Measurements from ENCODE around the gene SLC2A13.
"Not testable (repeated sequence)": the region's sequence is repeated elsewhere in the genome, so short reads cannot be mapped to it uniquely, and the experiment has no call there.

The SLC2A13 gene

GRCh38 chr12:39804898-39805297 lies 301.0 kb downstream of the SLC2A13 start:
- DNase-seq (no peak), ATAC-seq (no peak)

GRCh38 chr12:39804479-39804878 lies 301.4 kb downstream of the SLC2A13 start:
- DNase-seq, result no peak
- no peak for ATAC-seq

GRCh38 chr12:39803151-39803550 lies 302.7 kb downstream of the SLC2A13 start:
- ATAC-seq (no peak), DNase-seq (no peak)

GRCh38 chr12:39798977-39799376 lies 306.9 kb downstream of the SLC2A13 start:
- no peak for DNase-seq
- ATAC-seq, result no peak

- ATAC-seq, result no peak
- DNase-seq, result no peak
Measured at GRCh38 chr12:39798429-39798828, 307.5 kb downstream of the SLC2A13 start.

DNA sequence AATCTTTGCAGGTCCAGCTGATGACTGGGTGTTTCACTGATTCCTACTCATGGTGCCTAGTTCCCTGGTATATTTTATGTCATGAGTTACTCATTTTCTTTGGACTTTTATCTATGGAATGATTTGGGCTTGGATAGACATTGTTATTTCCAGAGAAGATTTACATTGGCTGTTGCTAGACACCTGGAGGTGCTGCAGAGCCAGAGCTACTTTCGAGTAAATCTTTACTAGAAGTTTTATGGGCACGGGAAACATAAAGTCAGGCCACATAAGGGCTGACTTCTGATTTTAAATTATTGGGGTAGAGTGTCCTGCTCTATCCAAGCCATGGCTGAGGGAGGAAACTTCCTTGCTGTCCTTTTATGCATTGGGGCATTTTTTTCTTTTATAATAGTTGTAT lies 310.4 kb downstream of the SLC2A13 start:
- ATAC-seq (no peak), DNase-seq (no peak)

GRCh38 chr12:39792938-39793337 lies 312.9 kb downstream of the SLC2A13 start:
- DNase-seq (no peak), ATAC-seq (no peak)

- ATAC-seq (no peak), DNase-seq (no peak)
Measured at GRCh38 chr12:39788239-39788638, 317.6 kb downstream of the SLC2A13 start.

GRCh38 chr12:39785814-39786213 lies 320.1 kb downstream of the SLC2A13 start:
- DNase-seq, ATAC-seq: not testable (repeated sequence)

DNA sequence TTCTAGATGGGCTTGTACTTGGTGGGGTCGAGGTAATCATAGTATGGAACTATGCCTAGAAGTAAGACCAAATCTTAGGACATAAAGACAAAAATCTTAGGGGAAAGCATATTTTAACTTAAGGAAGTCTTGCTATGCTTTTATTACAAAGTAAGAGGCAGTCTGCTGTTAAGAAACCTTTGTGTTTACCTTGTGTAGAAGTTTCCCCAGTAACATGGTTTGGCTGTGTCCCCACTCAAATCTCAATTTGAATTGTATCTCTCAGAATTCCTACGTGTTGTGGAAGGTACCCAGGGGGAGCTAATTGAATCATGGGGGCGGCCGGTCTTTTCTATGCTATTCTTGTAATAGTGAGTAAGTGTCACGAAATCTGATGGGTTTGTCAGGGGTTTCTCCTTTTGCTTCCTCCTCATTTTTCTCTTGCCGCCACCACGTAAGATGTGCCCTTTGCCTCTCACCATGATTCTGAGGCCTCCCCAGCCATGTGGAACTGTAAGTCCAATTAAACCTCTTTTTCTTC lies 323.8 kb downstream of the SLC2A13 start:
- DNase-seq (no peak), ATAC-seq (no peak)

- no peak for ATAC-seq
- DNase-seq, result no peak
Measured at GRCh38 chr12:39780913-39781446, 324.9 kb downstream of the SLC2A13 start.

DNA sequence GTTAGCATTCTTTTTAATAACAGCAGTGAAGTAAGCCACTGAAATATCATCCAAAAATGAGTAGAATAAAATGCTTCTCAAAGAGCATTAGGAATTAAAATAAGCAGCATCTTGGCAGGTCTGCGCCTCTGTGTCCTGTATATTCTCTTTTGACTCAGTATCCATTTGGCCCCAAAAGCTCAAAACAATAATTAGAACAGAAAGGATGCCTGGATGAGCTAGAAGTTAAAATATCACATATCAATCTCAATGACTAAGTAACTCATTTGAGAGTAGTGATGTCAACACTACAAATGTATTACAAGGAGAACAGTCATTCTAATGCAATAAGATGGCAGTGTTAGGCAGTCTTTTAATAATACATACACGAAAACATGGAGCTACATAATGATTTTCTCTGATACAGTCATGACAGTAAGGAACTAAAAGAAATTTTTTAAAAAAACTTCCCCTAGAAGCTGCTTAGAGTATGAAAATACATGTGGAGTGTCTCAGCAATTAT lies 325.4 kb downstream of the SLC2A13 start:
- ATAC-seq (no peak), DNase-seq (no peak)

DNA sequence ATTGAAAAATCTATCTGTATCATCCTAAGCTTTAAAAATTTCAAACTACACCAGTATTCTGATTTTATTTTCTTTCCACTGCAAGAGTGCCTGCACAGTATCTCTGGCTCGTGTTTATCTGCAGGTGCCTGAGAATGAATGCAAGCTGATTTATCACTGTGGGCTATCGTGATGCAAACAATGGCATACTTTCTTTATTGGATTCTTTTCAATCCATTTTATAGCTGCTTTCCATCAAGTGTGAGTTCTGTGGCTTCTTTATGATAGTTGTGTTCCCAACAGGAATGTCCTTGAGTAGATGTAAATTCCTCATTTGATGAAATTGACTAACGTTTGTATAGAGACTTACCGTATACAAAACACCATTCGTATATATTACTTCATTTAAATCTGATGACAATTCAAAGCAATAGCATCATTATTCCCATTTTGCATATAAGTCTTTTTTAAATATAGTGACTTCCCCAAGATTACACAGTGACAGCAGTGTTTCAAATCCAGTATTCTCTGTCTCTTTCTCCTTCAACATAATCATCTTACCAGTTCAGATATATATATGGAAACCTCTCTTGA lies 326.0 kb downstream of the SLC2A13 start:
- no peak for DNase-seq
- no peak for ATAC-seq

- no peak for ATAC-seq
Measured at GRCh38 chr12:39777465-39777864, 328.4 kb downstream of the SLC2A13 start.

DNA sequence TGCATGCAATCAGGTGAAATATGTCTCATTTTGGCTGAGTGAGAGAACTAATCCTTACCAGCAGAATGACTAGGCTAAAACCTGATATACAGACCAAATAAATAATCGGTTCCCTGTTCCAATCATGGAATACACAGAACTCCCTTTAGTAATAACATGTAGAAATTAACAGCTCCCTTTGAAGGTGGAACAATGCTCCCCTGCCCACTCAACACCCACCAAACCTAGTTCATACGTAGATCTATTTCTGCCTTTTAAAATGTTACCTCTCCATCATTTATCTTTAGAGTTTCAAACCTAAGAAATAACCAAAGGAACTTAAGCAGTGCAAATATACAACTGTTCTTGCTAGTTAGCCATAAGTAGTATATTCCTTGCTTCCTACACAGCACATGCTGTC lies 332.6 kb downstream of the SLC2A13 start:
- ATAC-seq (no peak), DNase-seq (no peak)

More at GRCh38 chr12:39777465-39777864, 328.4 kb downstream of the SLC2A13 start:
- DNase-seq, result no peak

- ATAC-seq (no peak), DNase-seq (no peak)
Measured at GRCh38 chr12:39772821-39773259, 333.0 kb downstream of the SLC2A13 start.

DNA sequence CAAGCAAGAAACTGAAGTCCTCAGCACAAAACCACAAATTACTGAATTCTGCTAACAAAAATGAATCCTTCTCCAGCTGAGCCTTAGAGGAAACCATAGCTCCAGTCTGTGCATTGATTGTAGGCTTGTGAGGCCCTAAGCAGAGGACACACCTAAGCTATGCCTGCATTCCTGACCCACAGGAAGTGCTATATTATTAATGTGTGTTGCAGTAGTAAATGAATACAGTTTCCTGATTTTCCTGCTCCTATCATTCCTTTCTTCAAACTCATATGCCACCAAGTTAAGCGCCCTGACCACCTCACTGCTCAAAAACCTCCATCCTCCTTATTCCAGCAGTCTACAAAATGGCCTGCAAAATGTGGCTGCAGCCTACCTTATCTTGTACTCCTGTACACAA lies 334.4 kb downstream of the SLC2A13 start:
- no peak for ATAC-seq
- DNase-seq, result no peak

- no peak for DNase-seq
- no peak for ATAC-seq
Measured at GRCh38 chr12:39764944-39765560, 340.8 kb downstream of the SLC2A13 start.

DNA sequence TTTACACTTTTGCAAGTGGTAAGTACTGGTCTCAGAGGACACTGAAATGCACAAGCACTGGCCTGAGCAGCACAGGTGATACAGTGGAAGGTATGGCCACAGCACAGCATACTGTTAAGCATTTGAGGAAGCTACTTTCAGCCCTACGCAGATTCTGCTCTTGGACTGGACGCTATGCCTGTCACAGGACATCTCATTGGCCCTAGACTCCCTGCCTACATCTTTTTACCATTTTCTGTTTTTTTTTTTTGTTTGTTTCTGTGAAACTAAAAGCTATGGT lies 342.1 kb downstream of the SLC2A13 start:
- ATAC-seq (no peak), DNase-seq (no peak)

DNA sequence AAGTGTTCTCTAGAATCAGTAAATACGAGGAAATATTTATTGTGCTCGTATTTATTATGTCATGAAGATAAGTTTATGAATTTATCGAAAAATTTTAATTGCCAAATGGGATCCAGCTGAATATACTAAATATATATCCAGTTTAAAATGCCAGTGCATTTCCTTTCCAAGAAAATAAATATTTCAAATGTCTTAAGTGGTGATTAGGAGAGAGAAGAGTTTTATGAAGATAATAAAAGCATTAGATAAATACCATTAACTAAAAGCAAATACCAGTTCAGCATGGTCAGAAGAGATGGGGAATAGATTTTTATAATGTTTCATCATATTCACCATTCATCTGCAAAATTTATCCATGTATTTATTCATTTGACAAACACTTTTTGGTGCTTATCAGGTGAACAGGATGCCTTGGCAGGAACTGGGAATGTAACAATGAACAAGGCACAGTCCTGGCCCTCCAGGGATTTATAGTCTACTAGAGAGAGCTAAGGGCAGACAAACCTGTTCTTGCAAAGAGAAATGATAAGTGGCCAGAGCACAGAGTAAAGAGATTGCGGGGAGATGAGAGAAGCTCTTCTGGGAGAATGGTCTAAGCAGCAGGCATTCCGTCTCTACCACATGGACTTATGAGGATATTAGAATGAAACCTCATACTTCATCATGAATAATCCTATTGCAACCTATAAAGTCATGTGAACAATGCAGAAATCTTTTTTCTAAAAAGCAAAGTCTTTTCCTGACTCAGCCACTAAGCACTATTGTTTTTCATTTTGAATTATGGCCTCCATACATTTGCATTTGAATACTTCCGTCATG lies 342.6 kb downstream of the SLC2A13 start:
- no peak for DNase-seq
- no peak for ATAC-seq

DNA sequence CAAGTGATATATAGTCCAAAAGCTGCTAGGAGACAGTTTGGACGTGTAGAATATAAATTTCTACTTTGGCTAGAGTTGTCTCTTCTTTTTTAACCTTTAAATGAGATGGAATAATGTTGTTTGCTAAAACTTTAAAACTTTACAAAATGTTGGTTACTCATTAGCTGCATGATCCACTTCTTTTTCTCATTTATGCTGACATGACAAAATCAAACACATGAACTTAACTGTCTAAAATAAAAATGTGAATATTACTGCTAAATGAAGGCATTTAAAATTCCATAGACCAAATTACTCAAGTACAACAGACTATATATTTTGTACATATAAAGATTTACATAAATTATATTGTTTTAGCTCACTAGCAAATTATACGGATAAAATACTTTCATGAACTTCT lies 350.4 kb downstream of the SLC2A13 start:
- DNase-seq (no peak), ATAC-seq (no peak)

GRCh38 chr12:39752482-39753137 lies 353.3 kb downstream of the SLC2A13 start:
- ATAC-seq (no peak), DNase-seq (no peak)
